ENCODE data around the gene CRAMP1.

Gene CRAMP1

GRCh38 chr16:1657841-1658240, 45.7 kb downstream of the CRAMP1 start:
- DNase-seq, result no peak

GRCh38 chr16:1659031-1659430, 46.9 kb downstream of the CRAMP1 start:
- DNase-seq, result no peak

GRCh38 chr16:1661826-1662225, 49.7 kb downstream of the CRAMP1 start:
- no peak for DNase-seq

GRCh38 chr16:1662543-1662942, 50.4 kb downstream of the CRAMP1 start:
- DNase-seq, result no peak

GRCh38 chr16:1665829-1666228, 53.7 kb downstream of the CRAMP1 start:
- DNase-seq, result no peak

GRCh38 chr16:1666316-1666715, 54.2 kb downstream of the CRAMP1 start:
- no peak for DNase-seq

DNA sequence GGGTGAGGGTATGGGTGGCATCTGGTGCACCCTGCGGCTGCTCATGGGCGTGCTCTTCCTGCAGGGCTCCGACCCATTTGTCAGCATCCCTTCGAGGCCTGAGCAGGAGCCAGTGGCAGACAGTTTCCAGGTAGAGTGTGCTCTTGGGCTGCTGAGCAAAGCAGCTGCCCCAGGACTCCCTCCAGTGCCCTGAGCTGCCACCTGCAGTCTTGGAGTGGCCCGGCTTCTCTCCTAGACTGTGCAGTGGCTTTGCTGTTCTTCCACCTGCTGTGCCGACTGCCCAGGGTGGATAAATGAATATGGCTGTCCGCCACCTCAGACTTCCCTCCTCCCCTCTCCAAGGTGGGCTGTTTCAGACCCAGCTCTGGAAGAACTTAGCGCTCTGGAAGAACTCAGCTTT, 55.1 kb downstream of the CRAMP1 start:
- DNase-seq, result no peak

GRCh38 chr16:1667916-1668315, 55.8 kb downstream of the CRAMP1 start:
- no peak for DNase-seq

DNA sequence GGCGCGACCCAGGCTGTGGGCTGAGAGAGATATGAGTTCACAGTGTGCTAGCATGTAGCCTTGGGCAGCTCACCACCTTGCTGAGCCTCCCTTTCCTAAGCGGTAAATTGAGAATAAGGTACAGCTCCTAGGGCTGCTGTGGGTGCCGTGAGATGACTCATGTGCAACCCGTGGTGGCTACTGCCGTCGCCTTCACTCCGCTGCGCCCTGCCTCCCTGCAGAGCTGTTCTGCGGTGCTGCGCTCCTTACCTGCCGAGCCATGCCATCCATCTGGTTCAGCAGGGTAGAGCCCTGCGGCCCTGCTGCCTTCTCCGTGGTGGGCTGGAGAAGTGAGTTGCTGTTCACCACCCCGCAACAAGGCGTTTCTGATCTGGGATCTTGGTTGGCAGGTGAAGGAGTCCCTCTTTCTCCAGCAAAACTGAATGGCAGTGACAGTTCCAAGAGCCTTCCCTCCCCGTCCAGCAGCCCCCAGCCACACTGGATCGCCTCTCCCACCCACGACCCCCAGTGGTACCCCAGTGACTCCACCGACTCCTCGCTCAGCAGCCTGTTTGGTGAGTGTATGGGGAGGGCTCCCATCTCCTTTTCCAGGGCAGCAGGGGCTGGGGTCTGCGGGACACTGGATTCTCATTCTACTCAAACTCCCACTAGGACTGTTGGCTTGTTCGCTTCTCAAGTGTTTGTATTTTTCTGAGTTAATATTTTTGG, 56.6 kb downstream of the CRAMP1 start:
- no peak for DNase-seq

DNA sequence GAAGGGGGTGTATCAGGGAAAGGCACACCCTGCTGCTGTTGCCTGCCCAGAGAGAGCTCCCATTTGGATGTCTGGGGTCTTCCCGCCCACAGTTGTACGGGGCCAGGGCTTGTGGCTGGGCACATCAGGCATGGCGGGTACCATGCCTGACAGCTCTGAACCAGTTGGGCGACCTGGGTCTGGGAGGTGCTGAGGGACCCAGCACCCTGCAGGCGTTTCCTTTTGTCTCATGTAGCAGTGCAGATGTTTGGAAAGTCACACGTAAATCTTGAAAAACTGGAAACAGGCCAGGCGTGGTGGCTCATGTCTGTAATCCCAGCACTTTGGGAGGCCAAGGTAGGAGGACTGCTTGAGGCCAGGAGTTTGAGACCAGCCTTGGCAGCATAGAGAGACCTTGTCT, 57.5 kb downstream of the CRAMP1 start:
- no peak for DNase-seq

DNA sequence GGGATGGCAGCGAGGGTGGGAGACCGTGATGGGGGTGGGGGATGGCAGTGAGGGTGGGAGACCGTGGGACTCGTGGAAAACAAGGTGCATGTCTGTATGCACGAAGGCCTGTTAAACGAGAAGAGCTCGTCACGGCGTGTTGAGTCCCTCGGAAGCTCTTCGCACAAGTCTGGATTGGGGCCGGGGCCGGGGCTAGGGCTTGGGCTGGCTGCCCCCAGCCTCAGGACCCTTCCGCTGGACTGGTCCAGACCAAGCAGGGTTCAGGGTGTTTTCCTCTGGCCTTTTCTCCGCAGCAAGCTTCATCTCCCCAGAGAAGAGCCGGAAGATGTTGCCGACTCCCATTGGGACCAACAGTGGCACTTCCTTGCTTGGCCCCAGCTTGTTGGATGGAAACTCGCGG, 58.2 kb downstream of the CRAMP1 start:
- DNase-seq, result no peak

GRCh38 chr16:1670866-1671265, 58.7 kb downstream of the CRAMP1 start:
- no peak for DNase-seq

GRCh38 chr16:1673424-1674151, 61.4 kb downstream of the CRAMP1 start:
- DNase-seq, result no peak

GRCh38 chr16:1674306-1674705, 62.1 kb downstream of the CRAMP1 start:
- no peak for DNase-seq

GRCh38 chr16:1674751-1675664, 62.8 kb downstream of the CRAMP1 start:
- no peak for DNase-seq

- DNase-seq, result no peak
Observed at GRCh38 chr16:1676661-1677060, 64.5 kb downstream of the CRAMP1 start.

DNA sequence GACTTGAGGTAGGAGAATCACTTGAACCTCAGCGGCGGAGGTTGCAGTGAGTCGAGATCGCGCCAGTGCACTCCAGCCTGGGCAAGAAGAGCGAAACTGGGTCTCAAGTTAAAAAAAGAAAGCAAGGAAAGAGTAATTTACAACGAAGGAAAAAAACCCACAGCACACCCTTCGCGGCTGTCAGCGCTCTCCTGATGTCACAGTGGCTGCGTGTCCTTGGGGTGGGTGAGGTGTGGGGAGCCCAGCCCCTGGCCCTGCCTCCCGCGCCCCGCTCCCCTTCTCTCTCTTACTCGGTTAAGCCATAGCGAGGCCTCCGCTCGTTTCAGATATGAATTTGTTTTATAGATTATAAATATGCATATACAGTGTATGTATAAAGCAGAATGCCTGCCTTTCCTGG, 65.2 kb downstream of the CRAMP1 start:
- no peak for DNase-seq

- peak; percentile 95 for DNase-seq
Observed at GRCh38 chr16:1677942-1678499, 65.9 kb downstream of the CRAMP1 start, which contains the start of gene JPT2. Gene JPT2 (plus strand): TSS chr16:1678279. CDS start chr16:1678313, 34 bp downstream.

DNA sequence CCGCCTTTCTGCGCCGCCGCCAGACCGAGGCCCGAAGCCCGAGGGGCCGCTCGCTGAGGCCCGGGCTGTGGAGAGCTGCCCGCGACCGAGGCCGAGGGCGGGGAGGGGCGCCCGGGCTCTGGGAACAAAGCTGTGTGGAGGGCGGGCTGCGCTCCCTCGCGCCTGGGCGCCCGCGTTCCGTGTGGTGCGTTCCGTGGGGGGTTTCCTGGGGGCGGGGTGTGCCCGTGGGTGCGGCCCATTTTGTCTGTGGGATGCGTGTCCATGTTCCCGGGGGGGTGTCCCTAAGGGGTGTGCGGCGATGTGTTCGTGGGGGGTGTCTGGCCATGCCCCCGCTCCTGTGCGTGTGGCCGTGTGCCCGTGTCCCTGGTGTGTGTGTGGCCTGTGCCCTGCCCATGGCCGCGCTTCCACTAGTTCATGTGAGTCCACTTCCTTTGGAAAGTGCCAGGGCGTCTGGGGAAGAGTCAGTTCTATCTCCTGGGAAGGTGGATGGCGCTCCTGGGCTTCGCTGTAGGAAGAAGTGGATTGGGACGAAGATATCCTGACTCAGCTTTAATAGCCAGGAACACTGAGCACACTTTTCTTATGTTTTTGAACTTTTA, 66.4 kb downstream of the CRAMP1 start:
- DNase-seq, result peak; percentile 64

DNA sequence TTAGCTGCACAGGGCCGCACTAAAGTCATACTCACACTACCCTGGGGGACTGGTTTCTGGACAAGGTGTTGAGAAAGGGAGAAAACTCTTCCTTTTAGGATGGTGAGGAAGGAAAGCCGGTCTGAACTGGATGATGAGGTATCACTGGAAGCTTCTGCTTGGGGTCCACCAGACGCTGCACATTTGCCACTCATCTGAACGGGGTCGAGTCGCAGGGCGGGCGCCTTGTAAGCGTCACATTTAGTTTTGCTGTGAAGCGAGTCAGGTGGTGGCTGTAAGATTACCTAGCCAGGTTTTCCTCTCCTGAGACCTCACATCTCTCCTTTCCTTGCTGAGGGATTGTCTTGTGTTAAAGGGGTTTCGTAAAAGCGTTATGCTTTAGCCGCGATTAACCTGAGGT, 68.2 kb downstream of the CRAMP1 start:
- DNase-seq, result no peak

DNA sequence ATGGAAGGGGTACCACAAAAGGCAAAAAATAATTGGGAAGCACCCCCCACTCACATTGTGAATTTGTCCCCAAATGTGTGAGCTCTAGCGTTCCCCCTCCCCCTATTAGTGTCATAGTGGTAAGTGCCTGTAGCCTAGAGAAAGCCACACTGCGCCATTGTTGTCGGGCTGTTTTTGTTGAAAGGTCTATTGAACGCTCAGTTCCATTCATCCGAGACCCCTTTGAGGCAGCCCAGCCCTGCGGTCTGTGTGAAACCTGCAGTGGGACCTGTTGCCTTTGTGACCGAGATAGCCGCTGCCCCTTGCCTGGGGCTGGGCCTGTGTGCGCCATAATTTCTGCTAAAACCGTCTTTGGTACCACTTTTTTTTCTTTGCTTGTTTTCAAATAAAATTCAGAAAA, 68.9 kb downstream of the CRAMP1 start:
- no peak for DNase-seq

- no peak for DNase-seq
Observed at GRCh38 chr16:1687427-1688316, 75.5 kb downstream of the CRAMP1 start.

Data from activated CD8-positive, alpha-beta memory T cell treated with anti-CD3 and anti-CD28 coated beads, Interleukin-2, amount 50 U/mL, for 4 hours (primary cell).